GM12878 (cell line): ENCODE data around the gene COL25A1. TPM values are rescaled to one million over a fixed set of nuclear protein-coding genes. Genes with fewer than 3 reads are reported as not detected.

Experiments used
- ATAC-seq: fragments of 200-7000 bp; cut with Tn5 transposase; 3 replicates; pipeline ENCODE4 v1.9.1; 2020; ENCODE audit warnings: mild to moderate bottlenecking, moderate library complexity
- BruUV-seq: library from RNA; stranded (reverse); fragments of 400-500 nt; replicated peaks from 2 replicates; lab custom pipeline; 2021; lab: Mats Ljungman, UMichigan
- CTCF ChIA-PET: fragments of 300-600 bp; sonication (Branson Sonifier 250); formaldehyde crosslinking; extraction: SDS; loops from one replicate; lab custom pipeline; 2021; ENCODE audit warnings: inconsistent platforms; lab: Yijun Ruan, JAX
- POLR2A ChIA-PET: fragments of 350-600 bp; formaldehyde crosslinking; extraction: SDS; loops from one replicate; lab custom pipeline; 2021; ENCODE audit warnings: inconsistent platforms; lab: Charles Lee
- RAD21 ChIA-PET: fragments of 300-600 bp; sonication (Branson Sonifier 250); formaldehyde crosslinking; loops from one replicate; lab custom pipeline; 2023; ENCODE audit warnings: antibody characterized with exemption; ENCODE audit not compliant: unreplicated experiment; lab: Charles Lee
- SMC1A ChIA-PET: fragments of 300-600 bp; sonication (Branson Sonifier 250); formaldehyde crosslinking; loops from one replicate; lab custom pipeline; 2023; ENCODE audit not compliant: unreplicated experiment, uncharacterized antibody; lab: Charles Lee
- DNase-seq: peaks from one replicate; pipeline ENCODE4 v3.0.0-alpha.2; 2011; ENCODE audit warnings: low read depth, low spot score
- FAIRE-seq: peaks from 3 replicates; lab custom pipeline; 2011; peaks lifted over from hg19 to GRCh38; lab: Jason Lieb, UNC
- H2AFZ ChIP-seq: 2 replicates; pipeline ENCODE4 v1.6.0; 2011; ENCODE audit warnings: low read depth, low read length, control low read depth; ENCODE audit not compliant: control insufficient read depth
- H3K27ac ChIP-seq: 2 replicates; pipeline ENCODE4 v1.5.1; 2011; ENCODE audit warnings: control low read depth; ENCODE audit not compliant: control insufficient read depth, insufficient read depth
- H3K27me3 ChIP-seq, 2 experiments: replicated peaks in 1 of 2; 2 replicates each; pipeline versions ENCODE4 v1.6.0 to v1.6.1; 2011; ENCODE audit warnings: low read length in 1 of 2; ENCODE audit not compliant: control insufficient read depth in 2 of 2, insufficient read depth in 2 of 2
- H3K36me3 ChIP-seq, 2 experiments: 2 replicates each; pipeline ENCODE4 v1.5.1; 2011; ENCODE audit warnings: low read length in 1 of 2; ENCODE audit not compliant: control insufficient read depth in 2 of 2, insufficient read depth in 2 of 2
- H3K4me1 ChIP-seq: 2 replicates; pipeline ENCODE4 v1.6.1; 2011; ENCODE audit warnings: mild to moderate bottlenecking, low read length, moderate library complexity, mixed read lengths; ENCODE audit not compliant: control insufficient read depth, insufficient read depth
- H3K4me2 ChIP-seq: 2 replicates; pipeline ENCODE4 v1.6.0; 2011; ENCODE audit warnings: control low read depth; ENCODE audit not compliant: control insufficient read depth, insufficient read depth
- H3K4me3 ChIP-seq: fragments of 200-600 bp; sonication (generic); 2 replicates; pipeline ENCODE4 v1.5.1; 2016
- H3K79me2 ChIP-seq: 2 replicates; pipeline ENCODE4 v1.6.0; 2011; ENCODE audit warnings: low read length; ENCODE audit not compliant: control insufficient read depth, insufficient read depth
- H3K9ac ChIP-seq: 2 replicates; pipeline ENCODE4 v1.8.0; 2011; ENCODE audit warnings: low read length, control low read depth, mixed read lengths; ENCODE audit not compliant: control insufficient read depth, insufficient read depth
- H3K9me3 ChIP-seq: replicated peaks from 3 replicates; pipeline ENCODE4 v1.5.1; 2011; ENCODE audit warnings: mild to moderate bottlenecking, low read length; ENCODE audit not compliant: control insufficient read depth, insufficient read depth
- H4K20me1 ChIP-seq: 2 replicates; pipeline ENCODE4 v1.6.0; 2011; ENCODE audit not compliant: control insufficient read depth, insufficient read depth
- BCL3 ChIP-seq: IDR thresholded peaks from 2 replicates; pipeline ENCODE4 v1.6.1; 2011; ENCODE audit warnings: borderline replicate concordance, low read depth, mild to moderate bottlenecking, moderate library complexity, low read length; ENCODE audit not compliant: insufficient read depth, poor library complexity, severe bottlenecking
- CBFB ChIP-seq: IDR thresholded peaks from 2 replicates; pipeline ENCODE4 v1.6.1; 2016; ENCODE audit warnings: antibody characterized with exemption, low read depth
- CHD1 ChIP-seq: IDR thresholded peaks from 2 replicates; pipeline ENCODE4 v1.6.1; 2012; ENCODE audit warnings: low read depth, low read length, improper control_type of control experiment
- E2F4 ChIP-seq: IDR thresholded peaks from 2 replicates; pipeline ENCODE4 v1.6.1; 2012; ENCODE audit warnings: low read depth, low read length, improper control_type of control experiment
- E2F8 ChIP-seq: fragments of 450-650 bp; IDR thresholded peaks from 2 replicates; pipeline ENCODE4 v1.6.1; 2018; ENCODE audit warnings: mild to moderate bottlenecking, low read depth, moderate library complexity; ENCODE audit not compliant: partially characterized antibody
- JUND ChIP-seq: IDR thresholded peaks from 2 replicates; pipeline ENCODE4 v1.6.1; 2012; ENCODE audit warnings: low read depth, mild to moderate bottlenecking, low read length, improper control_type of control experiment, moderate library complexity
- KAT2A ChIP-seq: conservative IDR thresholded peaks from 2 replicates; pipeline ENCODE4 v1.6.1; 2011; ENCODE audit warnings: low read depth, low read length; ENCODE audit not compliant: control insufficient read depth
- MAX ChIP-seq: IDR thresholded peaks from 2 replicates; pipeline ENCODE4 v1.6.1; 2012; ENCODE audit warnings: low read depth, low read length, improper control_type of control experiment
- NFIC ChIP-seq: IDR thresholded peaks from 2 replicates; pipeline ENCODE4 v1.6.1; 2012; ENCODE audit warnings: low read depth, mild to moderate bottlenecking, inconsistent platforms, low read length, moderate library complexity
- POLR2A ChIP-seq: IDR thresholded peaks from 2 replicates; pipeline ENCODE4 v1.6.1; 2011; ENCODE audit warnings: low read depth, mild to moderate bottlenecking, low read length
- RBBP5 ChIP-seq: fragments of 200-600 bp; sonication (generic); conservative IDR thresholded peaks from 2 replicates; pipeline ENCODE4 v1.6.1; 2016
- REST ChIP-seq: IDR thresholded peaks from 2 replicates; pipeline ENCODE4 v1.6.1; 2012; ENCODE audit warnings: mild to moderate bottlenecking, low read depth, low read length
- TCF3 ChIP-seq: IDR thresholded peaks from 2 replicates; pipeline ENCODE4 v1.6.1; 2012; ENCODE audit warnings: low read depth, mild to moderate bottlenecking, low read length, borderline replicate concordance; ENCODE audit not compliant: insufficient read depth
- TCF7 ChIP-seq: IDR thresholded peaks from 2 replicates; pipeline ENCODE4 v1.6.1; 2014; ENCODE audit warnings: antibody characterized with exemption, borderline replicate concordance
- ZNF207 ChIP-seq: fragments of 450-650 bp; IDR thresholded peaks from 2 replicates; pipeline ENCODE4 v1.6.1; 2014; ENCODE audit warnings: antibody characterized with exemption, mild to moderate bottlenecking, borderline replicate concordance
- WGBS: methylation state at CpG from one replicate; pipeline ENCODE4 v1.1.6; 2016; ENCODE audit warnings: low lambda C conversion rate; ENCODE audit not compliant: insufficient replicate concordance, insufficient coverage; ENCODE audit errors: missing lambda C conversion rate; 5-methylcytosine and 5-hydroxymethylcytosine counted together
- in situ Hi-C: fragments of 300-500 bp; cut with MboI; formaldehyde crosslinking; loops from 9 replicates; pipeline ENCODE4 v1.14.3; 2018; ENCODE audit warnings: mixed read lengths
- intact Hi-C: fragments of 100-400 bp; cut with micrococcal nuclease; formaldehyde crosslinking; loops from one replicate; pipeline ENCODE4 v1.14.2; 2022; ENCODE audit not compliant: unreplicated experiment
- polyA plus RNA-seq, 11 experiments: library from polyadenylated mRNA; depleted of rRNA in 4 of 11; unstranded in 6 of 11; stranded (reverse) in 5 of 11; fragments of >200 nt; fragmentation: Nextera tagmentation in 4 of 11; fragmentation: Illumina TruSeq in 1 of 11; extraction: Ambion mirVana in 4 of 11; extraction: Trizol in 1 of 11; gene quantifications; 1 replicate in 1 of 11; 2 replicates in 10 of 11; pipeline versions ENCODE4 v1.2.1 to v1.2.3, GENCODE V29; 2011 to 2016; ENCODE audit warnings: inconsistent platforms in 2 of 11, missing spikeins in 2 of 11, low read depth in 1 of 11
- total RNA-seq, 4 experiments: library from RNA; depleted of rRNA in 3 of 4; stranded (reverse); fragments of >200 nt in 3 of 4; fragmentation: Illumina TruSeq in 1 of 4; extraction: Trizol in 1 of 4; gene quantifications; 2 replicates each; pipeline versions ENCODE4 v1.2.1 to v1.2.3, GENCODE V29; 2013 to 2021

COL25A1 gene
- total and polyA plus RNA-seq, 10 of the 15 experiments (the other 5 are each of a cell fraction or from before 2014, with no cell fraction given), result 0.01 to 0.26 (median 0.12) TPM; not detected in 6

- TF ChIP-seq E2F8, result no peak
- TF ChIP-seq POLR2A, result no peak
- no peak for TF ChIP-seq MAX
- no peak for TF ChIP-seq TCF7
- TF ChIP-seq KAT2A, result no peak
- TF ChIP-seq JUND, result no peak
- TF ChIP-seq E2F4, result no peak
Observed at GRCh38 chr4:108867476-108867875, 435.0 kb downstream of the COL25A1 start (continued).

- POLR2A ChIA-PET, result no interaction called here
- Histone ChIP-seq H3K27ac (no peak overlapping the region), H3K36me3 (no peaks in the 10 kb centered on the region), H3K9ac (no peak overlapping the region), H3K4me1 (no peaks in the 10 kb centered on the region), H4K20me1 (no peaks in the 10 kb centered on the region), H3K4me3 (no peak overlapping the region), H3K4me2 (no peak overlapping the region), H3K9me3 (no peaks in the 10 kb centered on the region), H3K79me2 (no peaks in the 10 kb centered on the region), H2AFZ (no peak overlapping the region), H3K27me3 (no peaks in the 10 kb centered on the region)
- DNase-seq, result no peak
- FAIRE-seq, result peak; percentile 49
- intact Hi-C loops (no loop called here), in situ Hi-C loops (no loop called here)
- no peak for ATAC-seq
- CTCF ChIA-PET, result no interaction called here
- TF ChIP-seq CHD1 (no peak), CBFB (no peak), ZNF207 (no peak), REST (peak; percentile 77; the same call in 1 of the 2 replicates), NFIC (no peak), RBBP5 (no peak), TCF3 (no peak), BCL3 (no peak)
- RAD21 ChIA-PET, result no interaction called here
- BruUV-seq, result no TSS peak
- SMC1A ChIA-PET, result interaction anchor here (0.9 kb wide), 1 partner anchor 432 kb away, joined by 3 read pairs; no protein-coding TSS in a partner anchor
- WGBS, result 71% methylated on average over 2 of the region's 2 CpGs
Observed at GRCh38 chr4:108861334-108861733, 441.1 kb downstream of the COL25A1 start.
